Activated CD8-positive, alpha-beta memory T cell treated with anti-CD3 and anti-CD28 coated beads for 36 hours (primary cell): ENCODE data around the gene NDUFC1. TPM values are rescaled to one million over a fixed set of nuclear protein-coding genes. Genes with fewer than 3 reads are reported as not detected.

Source experiments
- total RNA-seq, 2 experiments: library from RNA; stranded (reverse); gene quantifications; one replicate each; pipeline ENCODE4 v1.2.3, GENCODE V29; 2021

The NDUFC1 gene
- total RNA-seq, 2 experiments from 2014 or later = 52.7 to 53.1 TPM

Other genes with a start within 250 kb of the NDUFC1 start
- gene ELF2, start 125.3 kb downstream of the NDUFC1 start, total RNA-seq = 10 to 100 TPM; 22.8 to 23.9 TPM
- gene MGARP, start 22.3 kb downstream of the NDUFC1 start, total RNA-seq = under 1 TPM in 1 of 2 experiments, not detected in 1; 0.13 TPM
- gene NAA15, start 972 bp downstream of the NDUFC1 start, total RNA-seq = 100 to 1,000 TPM; 117 to 128 TPM
- 1 to 10 TPM; 4.9 TPM for gene RAB33B, start 151.6 kb upstream of the NDUFC1 start, total RNA-seq